ENCODE results near the gene EMC8. TPM values are rescaled to one million over a fixed set of nuclear protein-coding genes. Genes with fewer than 3 reads are reported as not detected.

Gene EMC8
- total RNA-seq, 1 experiment from 2014 or later: 73.0 TPM

DNA sequence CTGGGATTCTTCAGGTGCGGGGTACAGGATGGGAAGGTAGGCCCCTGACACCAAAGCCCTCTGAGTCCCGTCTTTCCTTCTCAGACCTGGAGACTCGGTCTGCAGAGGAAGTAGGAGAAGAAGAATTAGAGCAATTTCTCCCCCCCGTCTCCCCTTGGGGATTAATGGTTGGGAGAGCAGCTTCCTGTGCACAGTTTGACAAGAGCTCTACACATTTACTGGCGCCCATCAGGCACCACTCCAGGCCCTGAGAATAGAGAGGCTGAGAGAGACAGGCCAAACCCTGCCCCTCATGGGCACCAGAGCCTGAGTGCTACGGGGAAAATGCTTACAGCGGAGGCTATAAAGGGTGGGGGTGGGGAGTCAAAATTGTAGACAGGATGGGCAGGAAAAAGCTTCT lies 44.9 kb downstream of the EMC8 start:
- BruUV-seq (replicated peaks): no TSS peak
- H3K27ac ChIP-seq (ENCODE audit: low read depth, low read length): no peak overlapping the region
- no peak for DNase-seq (ENCODE audit: low read depth, low spot score)

More for the DNA sequence above, 44.9 kb downstream of the EMC8 start:
- no peaks in the 10 kb centered on the region for H3K36me3 ChIP-seq (ENCODE audit: control insufficient read depth in 1 of 2, insufficient read depth in 2 of 2, low read length in 2 of 2)
- H3K4me1 ChIP-seq (ENCODE audit: control insufficient read depth in 1 of 2, insufficient read depth in 2 of 2, low read length in 2 of 2): peaks cover 15 to 31% of the 10 kb centered on the region in 2 experiments
- no peak overlapping the region for H2AFZ ChIP-seq (ENCODE audit: low read depth, low read length, poor library complexity, severe bottlenecking)
- ChIA-PET RAD21 (ENCODE audit: low non-redundant PET in 1 of 2, low total read pairs in 2 of 2, uncharacterized antibody in 2 of 2, unreplicated experiment in 2 of 2) (no interaction called here), POLR2A (no interaction called here), CTCF (interaction anchor here (0.6 kb wide), 1 partner anchor 478 kb away, joined by 3 read pairs; no protein-coding TSS in a partner anchor)
- H3K9ac ChIP-seq (ENCODE audit: low read length): no peak overlapping the region
- intact Hi-C loops (cut with micrococcal nuclease): no loop called here
- H3K9me3 ChIP-seq (ENCODE audit: control insufficient read depth in 1 of 2, insufficient read depth in 1 of 2, low read depth in 1 of 2, low read length in 2 of 2): no peaks in the 10 kb centered on the region
- no peaks in the 10 kb centered on the region; the same call in 1 of the 2 replicates for H3K27me3 ChIP-seq (ENCODE audit: insufficient read depth, low read length)
- no peaks in the 10 kb centered on the region for H3K9me2 ChIP-seq (ENCODE audit: insufficient read depth)
- H4K20me1 ChIP-seq (ENCODE audit: insufficient read depth): no peaks in the 10 kb centered on the region
- no peak overlapping the region for H3K4me2 ChIP-seq (ENCODE audit: low read length)
- ATAC-seq: no peak
- H3K79me2 ChIP-seq (ENCODE audit: insufficient read depth, low read length): peaks cover 11% of the 10 kb centered on the region; the same call in 1 of the 2 replicates
- H3K4me3 ChIP-seq (replicated peaks in 1 of 2; ENCODE audit: low read depth in 1 of 2, low read length in 2 of 2): no peak overlapping the region
- TF ChIP-seq, protein P1, sequence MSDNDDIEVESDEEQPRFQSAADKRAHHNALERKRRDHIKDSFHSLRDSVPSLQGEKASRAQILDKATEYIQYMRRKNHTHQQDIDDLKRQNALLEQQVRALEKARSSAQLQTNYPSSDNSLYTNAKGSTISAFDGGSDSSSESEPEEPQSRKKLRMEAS (IDR thresholded peaks at IDR 0.05): no peak
- TF ChIP-seq, protein P2, sequence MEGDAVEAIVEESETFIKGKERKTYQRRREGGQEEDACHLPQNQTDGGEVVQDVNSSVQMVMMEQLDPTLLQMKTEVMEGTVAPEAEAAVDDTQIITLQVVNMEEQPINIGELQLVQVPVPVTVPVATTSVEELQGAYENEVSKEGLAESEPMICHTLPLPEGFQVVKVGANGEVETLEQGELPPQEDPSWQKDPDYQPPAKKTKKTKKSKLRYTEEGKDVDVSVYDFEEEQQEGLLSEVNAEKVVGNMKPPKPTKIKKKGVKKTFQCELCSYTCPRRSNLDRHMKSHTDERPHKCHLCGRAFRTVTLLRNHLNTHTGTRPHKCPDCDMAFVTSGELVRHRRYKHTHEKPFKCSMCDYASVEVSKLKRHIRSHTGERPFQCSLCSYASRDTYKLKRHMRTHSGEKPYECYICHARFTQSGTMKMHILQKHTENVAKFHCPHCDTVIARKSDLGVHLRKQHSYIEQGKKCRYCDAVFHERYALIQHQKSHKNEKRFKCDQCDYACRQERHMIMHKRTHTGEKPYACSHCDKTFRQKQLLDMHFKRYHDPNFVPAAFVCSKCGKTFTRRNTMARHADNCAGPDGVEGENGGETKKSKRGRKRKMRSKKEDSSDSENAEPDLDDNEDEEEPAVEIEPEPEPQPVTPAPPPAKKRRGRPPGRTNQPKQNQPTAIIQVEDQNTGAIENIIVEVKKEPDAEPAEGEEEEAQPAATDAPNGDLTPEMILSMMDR (IDR thresholded peaks at IDR 0.05 in 2 of 3, conservative IDR thresholded peaks at IDR 0.05 in 1 of 3; ENCODE audit: borderline replicate concordance in 1 of 3, insufficient read depth in 1 of 3, low read depth in 2 of 3, low read length in 2 of 3): no peak
- TF ChIP-seq ZFX (IDR thresholded peaks at IDR 0.05) (no peak), CEBPB (IDR thresholded peaks at IDR 0.05; ENCODE audit: low read depth) (no peak), EZH2phosphoT487 (IDR thresholded peaks at IDR 0.05; ENCODE audit: borderline replicate concordance) (no peak), EGR1 (IDR thresholded peaks at IDR 0.05; ENCODE audit: low read depth) (no peak), ZNF274 (IDR thresholded peaks at IDR 0.05; ENCODE audit: low read depth, low read length) (no peak), SIN3A (IDR thresholded peaks at IDR 0.05; ENCODE audit: low read depth) (no peak), YY1 (IDR thresholded peaks at IDR 0.05; ENCODE audit: extremely low read depth, insufficient replicate concordance, low read depth, low read length) (no peak)
